ENCODE measurements around the gene SCN1B.
"Not testable (repeated sequence)": the region's sequence is repeated elsewhere in the genome, so short reads cannot be mapped to it uniquely, and the experiment has no call there.

- TF ChIP-seq, protein P1, sequence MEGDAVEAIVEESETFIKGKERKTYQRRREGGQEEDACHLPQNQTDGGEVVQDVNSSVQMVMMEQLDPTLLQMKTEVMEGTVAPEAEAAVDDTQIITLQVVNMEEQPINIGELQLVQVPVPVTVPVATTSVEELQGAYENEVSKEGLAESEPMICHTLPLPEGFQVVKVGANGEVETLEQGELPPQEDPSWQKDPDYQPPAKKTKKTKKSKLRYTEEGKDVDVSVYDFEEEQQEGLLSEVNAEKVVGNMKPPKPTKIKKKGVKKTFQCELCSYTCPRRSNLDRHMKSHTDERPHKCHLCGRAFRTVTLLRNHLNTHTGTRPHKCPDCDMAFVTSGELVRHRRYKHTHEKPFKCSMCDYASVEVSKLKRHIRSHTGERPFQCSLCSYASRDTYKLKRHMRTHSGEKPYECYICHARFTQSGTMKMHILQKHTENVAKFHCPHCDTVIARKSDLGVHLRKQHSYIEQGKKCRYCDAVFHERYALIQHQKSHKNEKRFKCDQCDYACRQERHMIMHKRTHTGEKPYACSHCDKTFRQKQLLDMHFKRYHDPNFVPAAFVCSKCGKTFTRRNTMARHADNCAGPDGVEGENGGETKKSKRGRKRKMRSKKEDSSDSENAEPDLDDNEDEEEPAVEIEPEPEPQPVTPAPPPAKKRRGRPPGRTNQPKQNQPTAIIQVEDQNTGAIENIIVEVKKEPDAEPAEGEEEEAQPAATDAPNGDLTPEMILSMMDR (conservative IDR thresholded peaks at IDR 0.05; ENCODE audit: low read length), result not testable (repeated sequence)
- not testable (repeated sequence) for TF ChIP-seq EZH2phosphoT487 (IDR thresholded peaks at IDR 0.05; ENCODE audit: borderline replicate concordance)
These were observed 32.0 kb upstream of the SCN1B start for GRCh38 chr19:34998224-34998623.
